Large intestine (tissue), 3 donors: Measurements from ENCODE around the gene SLC30A2. TPM values are rescaled to one million over a fixed set of nuclear protein-coding genes. Genes with fewer than 3 reads are reported as not detected.

Experiments used
- DNase-seq, 2 donors: peaks; one replicate each; pipeline versions ENCODE4 v3.0.0 to v3.0.0-alpha.2; 2013
- H3K27ac ChIP-seq: one replicate; pipeline ENCODE4 v1.5.1; 2013; ENCODE audit warnings: low read length
- H3K27me3 ChIP-seq: 2 replicates; pipeline ENCODE4 v1.6.1; 2013; ENCODE audit warnings: low read length; ENCODE audit not compliant: control insufficient read depth, insufficient read depth
- H3K36me3 ChIP-seq: 2 replicates; pipeline ENCODE4 v1.6.1; 2013; ENCODE audit warnings: low read length; ENCODE audit not compliant: control insufficient read depth, insufficient read depth
- H3K4me1 ChIP-seq: one replicate; pipeline ENCODE4 v1.6.1; 2013; ENCODE audit warnings: low read length; ENCODE audit not compliant: control insufficient read depth, insufficient read depth
- H3K4me3 ChIP-seq: one replicate; pipeline ENCODE4 v1.5.1; 2013; ENCODE audit warnings: low read length
- H3K9me3 ChIP-seq: one replicate; pipeline ENCODE4 v1.6.1; 2013; ENCODE audit warnings: mild to moderate bottlenecking, low read depth, low read length, moderate library complexity; ENCODE audit not compliant: control insufficient read depth
- WGBS: methylation state at CpG from one replicate; pipeline ENCODE4 v1.1.5; 2013; ENCODE audit warnings: low lambda C conversion rate; ENCODE audit not compliant: insufficient coverage; 5-methylcytosine and 5-hydroxymethylcytosine counted together
- polyA plus RNA-seq: library from polyadenylated mRNA; unstranded; fragments of 120-200 nt; gene quantifications from one replicate; pipeline ENCODE4 v1.2.1, GENCODE V29; 2013

Gene SLC30A2
- polyA plus RNA-seq, 1 donor, result 24.9 TPM

DNA sequence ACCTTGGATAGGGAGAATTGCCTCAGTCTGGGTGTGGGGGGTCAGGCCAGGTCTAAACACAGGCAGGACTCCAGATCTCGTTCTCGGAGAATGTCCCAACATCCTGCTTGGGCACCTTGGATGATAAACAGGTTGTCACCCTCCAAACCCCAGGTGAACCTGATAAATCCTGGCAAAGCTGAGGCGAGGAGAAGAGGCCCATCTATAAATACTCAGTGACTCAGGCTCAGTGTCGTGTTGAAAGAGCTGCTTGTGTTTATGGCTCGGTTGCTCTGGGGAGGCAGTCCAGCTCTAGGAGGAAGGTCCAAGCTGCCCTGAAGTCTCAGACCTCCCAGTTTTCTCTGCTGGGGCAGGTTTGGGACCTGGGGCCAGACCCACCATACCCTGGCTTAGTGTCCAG lies 37.3 kb upstream of the SLC30A2 start:
- DNase-seq, result peak; percentile 88 to 95
- Histone ChIP-seq H3K27me3 (no peaks in the 10 kb centered on the region), H3K9me3 (no peaks in the 10 kb centered on the region), H3K27ac (peak overlapping the region; percentile 81), H3K4me3 (no peak overlapping the region), H3K4me1 (peaks cover 41% of the 10 kb centered on the region), H3K36me3 (no peaks in the 10 kb centered on the region)
- no CpG with 5 or more reads among the region's 5 CpGs for WGBS

DNA sequence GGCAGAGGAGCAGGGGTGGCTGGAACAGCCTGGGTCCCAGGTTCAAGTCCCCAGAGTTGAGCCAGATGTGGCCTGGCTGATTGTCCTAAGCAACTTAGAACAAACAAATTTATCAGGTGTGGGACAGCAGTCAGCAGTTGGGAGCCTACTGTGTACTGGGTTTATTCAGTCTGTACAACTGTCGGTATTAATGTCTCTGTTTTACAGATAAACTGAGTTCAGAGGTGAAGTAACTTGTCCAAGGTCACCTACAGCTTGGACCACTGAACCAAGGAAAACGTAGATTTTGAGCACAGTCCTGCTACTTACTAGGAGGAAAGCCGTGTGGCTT lies 36.1 kb upstream of the SLC30A2 start:
- 50% methylated on average over 2 of the region's 3 CpGs for WGBS

DNA sequence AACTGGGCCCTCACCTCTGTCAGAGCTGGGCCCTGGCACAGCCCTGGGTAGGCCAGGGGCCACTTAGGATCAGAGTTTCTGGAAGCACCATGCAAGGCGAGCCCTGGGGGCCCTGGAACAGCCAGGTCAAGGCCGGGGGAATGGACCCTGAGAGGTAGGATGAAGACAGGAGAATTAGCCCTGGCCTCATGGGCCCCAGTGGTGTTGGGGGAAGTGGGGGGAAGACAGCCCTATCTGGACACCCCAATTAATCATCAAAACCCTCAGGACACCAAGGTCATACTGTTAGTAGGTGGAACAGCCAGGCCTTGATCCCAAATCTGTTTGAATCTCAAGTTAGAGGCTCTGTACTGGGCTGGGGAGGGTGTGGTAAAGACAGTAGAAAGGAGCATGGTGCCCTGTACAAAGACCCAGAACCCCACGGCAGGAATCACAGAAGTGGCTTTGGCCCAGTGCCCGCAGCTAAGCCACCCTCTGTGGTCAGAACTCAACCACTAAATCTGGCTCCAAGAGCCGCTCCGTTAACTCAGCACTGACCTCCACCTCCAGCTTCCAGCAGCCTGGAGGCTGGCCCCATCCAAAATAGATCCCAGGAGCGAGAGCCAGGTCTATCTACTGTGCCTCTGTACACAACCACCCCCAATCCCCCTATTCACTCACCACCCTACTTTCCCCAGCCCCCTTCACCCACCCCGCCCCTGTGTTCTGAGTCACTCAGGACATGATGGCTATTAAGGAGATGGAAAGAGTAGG lies 35.5 kb upstream of the SLC30A2 start:
- DNase-seq, result no peak
- Histone ChIP-seq H3K36me3 (no peaks in the 10 kb centered on the region), H3K4me3 (no peak overlapping the region), H3K4me1 (peaks cover 51% of the 10 kb centered on the region), H3K9me3 (no peaks in the 10 kb centered on the region), H3K27me3 (no peaks in the 10 kb centered on the region), H3K27ac (no peak overlapping the region)
- WGBS, result no CpG with 5 or more reads among the region's 8 CpGs

More for the DNA sequence above, 36.1 kb upstream of the SLC30A2 start:
- Histone ChIP-seq H3K4me1 (peaks cover 47% of the 10 kb centered on the region), H3K27ac (no peak overlapping the region), H3K27me3 (no peaks in the 10 kb centered on the region), H3K4me3 (no peak overlapping the region), H3K36me3 (no peaks in the 10 kb centered on the region), H3K9me3 (no peaks in the 10 kb centered on the region)
- no peak for DNase-seq

DNA sequence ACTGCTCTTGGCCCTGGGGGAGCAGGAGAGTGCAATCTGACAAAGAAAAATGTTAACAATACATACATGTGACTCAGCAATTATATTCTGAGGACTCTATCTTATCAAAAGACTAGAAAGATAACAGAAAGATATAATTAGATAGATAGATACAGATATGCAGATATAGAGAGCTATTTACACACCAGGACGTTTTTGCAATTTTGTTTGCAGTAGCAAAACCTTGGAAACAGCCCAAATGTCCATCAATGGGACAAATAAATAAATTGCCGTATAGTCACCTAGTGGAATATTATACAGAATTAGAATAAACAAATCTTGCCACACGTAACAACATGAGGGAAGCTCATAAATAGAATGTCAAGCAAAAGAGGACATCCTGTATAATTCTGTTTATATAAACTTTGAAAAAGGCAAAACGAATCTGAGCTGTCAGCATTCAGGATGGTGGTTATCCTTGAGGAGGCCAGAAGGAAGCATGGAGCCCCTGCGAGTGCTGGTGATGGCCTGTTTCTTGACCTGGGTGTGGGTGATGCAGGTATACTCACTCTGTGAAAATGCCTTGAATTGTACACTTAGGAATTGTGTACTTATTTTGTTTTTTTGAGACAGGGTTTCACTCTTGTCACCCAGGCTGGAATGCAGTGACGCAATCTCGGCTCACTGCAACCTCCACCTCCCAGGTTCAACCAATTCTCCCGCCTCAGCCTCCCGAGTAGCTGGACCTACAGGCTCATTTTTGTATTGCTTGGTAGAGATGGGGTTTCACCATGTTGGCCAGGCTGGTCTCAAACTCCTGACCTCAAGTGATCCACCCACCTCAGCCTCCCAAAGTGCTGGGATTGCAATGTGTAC lies 34.3 kb upstream of the SLC30A2 start:
- WGBS, result 0% methylated on average over 1 of the region's 9 CpGs
- H3K9me3 ChIP-seq, result no peaks in the 10 kb centered on the region
- DNase-seq, result no peak

DNA sequence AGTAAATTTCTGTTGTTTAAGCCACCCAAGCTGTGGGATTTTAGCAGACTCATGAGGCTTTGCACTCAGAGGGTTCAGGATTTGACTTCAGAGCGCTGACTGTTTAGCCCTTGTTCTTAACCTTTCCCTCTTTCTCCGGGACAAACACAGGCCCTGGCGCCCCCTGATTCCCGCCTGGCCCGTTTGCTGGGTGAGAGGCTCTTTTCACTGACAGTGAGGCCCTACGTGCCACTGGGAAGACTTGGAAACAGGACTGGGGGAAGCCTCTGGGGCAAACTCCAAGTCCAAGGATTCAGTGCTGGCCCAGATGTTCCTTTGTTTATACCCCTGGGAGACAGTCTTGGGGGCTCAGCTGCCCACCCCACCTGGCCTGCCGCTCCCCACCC lies 33.3 kb upstream of the SLC30A2 start:
- Histone ChIP-seq H3K4me1 (peaks cover 60% of the 10 kb centered on the region), H3K9me3 (no peaks in the 10 kb centered on the region), H3K27me3 (no peaks in the 10 kb centered on the region), H3K27ac (peak overlapping the region; percentile 89), H3K36me3 (no peaks in the 10 kb centered on the region), H3K4me3 (no peak overlapping the region)
- no CpG with 5 or more reads among the region's 7 CpGs for WGBS
- peak; percentile 26 to 67 for DNase-seq

More for the DNA sequence above, 34.3 kb upstream of the SLC30A2 start:
- H3K27ac ChIP-seq, result peak overlapping the region; percentile 89
- no peaks in the 10 kb centered on the region for H3K36me3 ChIP-seq
- H3K27me3 ChIP-seq, result no peaks in the 10 kb centered on the region
- peaks cover 62% of the 10 kb centered on the region for H3K4me1 ChIP-seq
- H3K4me3 ChIP-seq, result no peak overlapping the region

DNA sequence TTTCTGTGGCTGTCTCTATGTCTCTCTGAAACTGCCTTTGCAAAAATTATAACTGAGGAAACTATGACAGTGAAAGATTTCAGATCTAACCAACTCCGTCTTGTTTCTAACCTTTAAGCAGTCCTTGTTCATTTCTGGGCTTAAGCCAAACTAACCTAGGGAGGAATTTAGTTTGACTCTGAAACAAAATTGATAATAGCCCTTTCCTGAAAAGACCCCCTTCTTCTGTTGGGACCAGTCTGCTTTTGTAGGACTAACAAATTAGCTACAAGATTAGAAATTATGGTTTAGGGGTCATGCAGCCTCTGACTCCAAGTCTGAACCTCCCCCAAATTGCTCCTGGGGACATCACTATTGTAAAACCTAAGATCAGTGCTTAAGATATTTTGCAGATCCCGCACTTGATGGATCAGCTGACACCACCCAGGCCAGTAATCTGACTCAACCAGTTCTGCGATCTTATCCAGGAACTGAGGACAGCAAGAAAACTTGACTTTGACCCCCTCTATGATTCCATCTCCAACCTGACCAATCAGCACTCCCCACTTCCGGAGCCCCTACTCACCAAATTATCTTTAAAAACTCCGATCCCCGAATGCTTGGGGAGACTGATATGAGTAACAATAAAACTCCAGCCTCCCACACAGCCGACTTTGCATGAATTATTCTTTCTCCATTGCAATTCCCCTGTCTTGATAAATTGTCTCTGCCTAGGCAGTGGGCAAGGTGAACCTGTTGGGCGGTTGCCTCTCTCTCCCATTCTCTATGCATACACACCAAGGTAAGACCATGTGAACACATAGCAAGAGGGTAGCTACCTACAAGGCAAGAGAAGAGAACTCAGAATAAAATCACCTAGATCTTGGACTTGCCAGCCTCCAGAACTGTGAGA lies 32.6 kb upstream of the SLC30A2 start:
- peak overlapping the region; percentile 89 for H3K27ac ChIP-seq
- DNase-seq, result peak; percentile 81 to 86

DNA sequence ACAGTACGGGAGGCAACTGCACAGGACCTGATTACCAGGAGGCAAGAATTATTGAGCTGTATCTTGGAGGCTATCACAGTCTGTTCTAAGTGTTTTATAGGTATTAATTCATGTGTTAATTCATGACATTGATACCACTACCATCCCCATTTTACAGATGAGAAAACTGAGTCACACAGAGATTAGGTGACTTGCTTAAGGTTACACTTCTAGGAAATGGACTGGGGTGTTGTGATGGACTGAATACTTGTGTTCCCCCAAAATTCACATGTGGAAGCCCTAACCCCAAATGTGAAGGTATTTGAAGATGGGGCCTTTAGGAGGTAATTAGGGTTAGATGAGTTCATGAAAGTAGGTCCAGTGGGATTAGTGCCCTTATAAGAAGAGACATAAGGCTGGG lies 31.6 kb upstream of the SLC30A2 start:
- no peaks in the 10 kb centered on the region for H3K9me3 ChIP-seq
- peak overlapping the region; percentile 89 for H3K27ac ChIP-seq
- no peak overlapping the region for H3K4me3 ChIP-seq
- H3K36me3 ChIP-seq, result no peaks in the 10 kb centered on the region
- no peak for DNase-seq
- no CpG with 5 or more reads among the region's 1 CpG for WGBS
- H3K4me1 ChIP-seq, result peaks cover 55% of the 10 kb centered on the region
- no peaks in the 10 kb centered on the region for H3K27me3 ChIP-seq

More for the DNA sequence above, 32.6 kb upstream of the SLC30A2 start:
- H3K9me3 ChIP-seq, result no peaks in the 10 kb centered on the region
- peaks cover 53% of the 10 kb centered on the region for H3K4me1 ChIP-seq
- H3K36me3 ChIP-seq, result no peaks in the 10 kb centered on the region
- 20% methylated on average over 2 of the region's 8 CpGs for whole genome bisulfite sequencing
- H3K27me3 ChIP-seq, result no peaks in the 10 kb centered on the region
- H3K4me3 ChIP-seq, result no peak overlapping the region

DNA sequence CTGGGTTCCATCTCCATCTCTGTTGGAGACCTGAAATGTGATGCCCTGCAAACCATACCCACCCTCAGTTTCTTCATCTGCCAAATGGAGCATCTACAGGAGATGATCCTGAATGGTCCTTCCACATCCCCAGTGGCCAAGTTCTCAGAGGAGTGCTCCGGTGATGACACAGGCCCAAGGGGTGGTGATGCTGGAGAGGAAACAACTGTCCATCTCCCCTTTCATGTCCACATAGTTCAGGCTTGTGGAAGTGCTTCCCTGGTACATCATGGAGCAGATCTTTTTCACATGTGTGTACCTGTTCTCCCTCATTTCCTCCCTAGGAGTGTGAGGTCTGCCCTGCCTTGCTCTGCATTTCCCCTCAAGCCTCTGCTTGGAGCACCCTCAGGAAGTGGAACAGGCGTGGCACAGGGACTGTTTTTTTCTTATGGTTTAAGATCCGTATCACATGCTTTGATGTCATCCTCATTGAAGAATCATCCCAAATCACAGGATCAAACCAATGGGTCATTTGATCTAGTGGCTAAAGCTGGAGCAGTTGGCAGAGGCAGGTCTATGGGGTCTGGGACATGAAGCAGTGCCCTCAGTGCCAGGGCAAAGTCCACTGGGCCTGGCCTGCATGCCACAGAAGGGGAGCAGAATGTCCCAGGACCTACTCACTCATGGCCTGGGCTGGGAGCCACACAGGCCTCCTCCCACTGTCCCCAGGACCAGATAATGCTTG lies 29.7 kb upstream of the SLC30A2 start:
- DNase-seq, result peak in 1 of 2 donors; percentile 53
- Histone ChIP-seq H3K4me1 (peaks cover 48% of the 10 kb centered on the region), H3K9me3 (no peaks in the 10 kb centered on the region), H3K4me3 (no peak overlapping the region), H3K27me3 (no peaks in the 10 kb centered on the region), H3K27ac (no peak overlapping the region), H3K36me3 (no peaks in the 10 kb centered on the region)
- WGBS, result no CpG with 5 or more reads among the region's 3 CpGs

DNA sequence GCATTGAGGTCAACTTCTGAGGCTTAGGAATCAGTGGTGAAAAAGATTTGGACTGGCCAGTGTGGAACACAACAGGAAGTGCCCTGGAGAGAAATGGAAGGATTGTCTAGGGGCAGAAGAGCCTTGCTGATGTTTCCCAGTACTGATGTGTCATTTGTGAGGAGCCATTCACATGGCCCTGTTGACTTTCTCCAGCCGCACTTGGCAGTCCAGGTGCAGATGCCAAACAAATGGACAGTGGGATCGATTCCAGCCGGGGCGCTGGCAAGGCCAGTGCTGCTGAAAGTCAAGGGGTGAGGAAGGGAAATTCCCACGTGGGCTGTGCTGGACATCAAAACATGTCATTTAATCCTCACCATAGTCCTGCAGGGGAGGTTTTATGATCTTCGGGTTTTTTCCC lies 26.4 kb upstream of the SLC30A2 start:
- H3K4me3 ChIP-seq, result no peak overlapping the region
- DNase-seq, result no peak

More for the DNA sequence above, 26.4 kb upstream of the SLC30A2 start:
- Histone ChIP-seq H3K27me3 (no peaks in the 10 kb centered on the region), H3K9me3 (no peaks in the 10 kb centered on the region), H3K4me1 (peaks cover 21% of the 10 kb centered on the region), H3K36me3 (no peaks in the 10 kb centered on the region), H3K27ac (no peak overlapping the region)
- no CpG with 5 or more reads among the region's 6 CpGs for WGBS
